Astrocyte (in vitro differentiated cells and primary cell): ENCODE measurements around the gene SPEF1. TPM values are rescaled to one million over a fixed set of nuclear protein-coding genes. Genes with fewer than 3 reads are reported as not detected.

Experiments used
- DNase-seq: peaks from one replicate; pipeline ENCODE4 v3.0.0-alpha.2; 2010; ENCODE audit warnings: low read depth
- FAIRE-seq: peaks from 2 replicates; lab custom pipeline; 2011; peaks lifted over from hg19 to GRCh38; lab: Jason Lieb, UNC
- H2AFZ ChIP-seq: 2 replicates; pipeline ENCODE4 v1.6.0; 2012; ENCODE audit warnings: low read depth, low read length, inconsistent platforms
- H3K27ac ChIP-seq: 2 replicates; pipeline ENCODE4 v1.5.1; 2011; ENCODE audit warnings: low read depth, low read length, inconsistent platforms
- H3K27me3 ChIP-seq: 2 replicates; pipeline ENCODE4 v1.6.0; 2011; ENCODE audit warnings: low read length, inconsistent platforms; ENCODE audit not compliant: insufficient read depth
- H3K36me3 ChIP-seq: 2 replicates; pipeline ENCODE4 v1.5.1; 2011; ENCODE audit warnings: low read length, inconsistent platforms; ENCODE audit not compliant: insufficient read depth
- H3K4me1 ChIP-seq: 2 replicates; pipeline ENCODE4 v1.5.1; 2011; ENCODE audit warnings: low read length, inconsistent platforms; ENCODE audit not compliant: insufficient read depth
- H3K4me2 ChIP-seq: 2 replicates; pipeline ENCODE4 v1.6.0; 2012; ENCODE audit warnings: low read length, inconsistent platforms
- H3K4me3 ChIP-seq: 2 replicates; pipeline ENCODE4 v1.5.1; 2011; ENCODE audit warnings: low read depth, mild to moderate bottlenecking, low read length, inconsistent platforms; ENCODE audit not compliant: insufficient read depth
- H3K79me2 ChIP-seq: 2 replicates; pipeline ENCODE4 v1.6.0; 2012; ENCODE audit warnings: mild to moderate bottlenecking, low read length, inconsistent platforms; ENCODE audit not compliant: insufficient read depth
- H3K9ac ChIP-seq: 2 replicates; pipeline ENCODE4 v1.6.0; 2012; ENCODE audit warnings: mild to moderate bottlenecking, low read length, inconsistent platforms
- H3K9me3 ChIP-seq: 2 replicates; pipeline ENCODE4 v1.5.1; 2012; ENCODE audit warnings: low read depth, mild to moderate bottlenecking, low read length, inconsistent platforms; ENCODE audit not compliant: insufficient read depth
- H4K20me1 ChIP-seq: 2 replicates; pipeline ENCODE4 v1.6.0; 2012; ENCODE audit warnings: low read length, inconsistent platforms; ENCODE audit not compliant: insufficient read depth
- H3K27ac Mint-ChIP-seq: one replicate; pipeline ENCODE4 v1.8.0; 2021; ENCODE audit warnings: mild to moderate bottlenecking, mixed read lengths; ENCODE audit not compliant: unreplicated experiment
- H3K27me3 Mint-ChIP-seq: one replicate; pipeline ENCODE4 v1.8.0; 2021; ENCODE audit warnings: low read depth, mixed read lengths; ENCODE audit not compliant: unreplicated experiment
- H3K36me3 Mint-ChIP-seq: one replicate; pipeline ENCODE4 v1.8.0; 2021; ENCODE audit warnings: low read depth, mixed read lengths; ENCODE audit not compliant: unreplicated experiment
- H3K4me1 Mint-ChIP-seq: one replicate; pipeline ENCODE4 v1.8.0; 2021; ENCODE audit warnings: low read depth, mixed read lengths; ENCODE audit not compliant: unreplicated experiment
- H3K4me3 Mint-ChIP-seq: one replicate; pipeline ENCODE4 v1.8.0; 2021; ENCODE audit warnings: mild to moderate bottlenecking, moderate library complexity, mixed read lengths; ENCODE audit not compliant: unreplicated experiment
- H3K9me3 Mint-ChIP-seq: one replicate; pipeline ENCODE4 v1.8.0; 2021; ENCODE audit warnings: mild to moderate bottlenecking, mixed read lengths; ENCODE audit not compliant: unreplicated experiment
- EZH2 ChIP-seq: IDR thresholded peaks from 2 replicates; pipeline ENCODE4 v1.6.1; 2012; ENCODE audit warnings: mild to moderate bottlenecking, low read length, inconsistent platforms; ENCODE audit not compliant: insufficient read depth
- total RNA-seq: library from RNA; stranded (reverse); gene quantifications from 2 replicates; pipeline ENCODE4 v1.2.1, GENCODE V29; 2021
- TF ChIP-seq, protein P1 (sequence below): IDR thresholded peaks from 2 replicates; pipeline ENCODE4 v1.5.1; 2011; ENCODE audit warnings: low read depth, mild to moderate bottlenecking, inconsistent platforms, low read length, moderate library complexity; ENCODE audit not compliant: insufficient read depth

The SPEF1 gene
- total RNA-seq, 1 donor from 2014 or later: 0.45 TPM

DNA sequence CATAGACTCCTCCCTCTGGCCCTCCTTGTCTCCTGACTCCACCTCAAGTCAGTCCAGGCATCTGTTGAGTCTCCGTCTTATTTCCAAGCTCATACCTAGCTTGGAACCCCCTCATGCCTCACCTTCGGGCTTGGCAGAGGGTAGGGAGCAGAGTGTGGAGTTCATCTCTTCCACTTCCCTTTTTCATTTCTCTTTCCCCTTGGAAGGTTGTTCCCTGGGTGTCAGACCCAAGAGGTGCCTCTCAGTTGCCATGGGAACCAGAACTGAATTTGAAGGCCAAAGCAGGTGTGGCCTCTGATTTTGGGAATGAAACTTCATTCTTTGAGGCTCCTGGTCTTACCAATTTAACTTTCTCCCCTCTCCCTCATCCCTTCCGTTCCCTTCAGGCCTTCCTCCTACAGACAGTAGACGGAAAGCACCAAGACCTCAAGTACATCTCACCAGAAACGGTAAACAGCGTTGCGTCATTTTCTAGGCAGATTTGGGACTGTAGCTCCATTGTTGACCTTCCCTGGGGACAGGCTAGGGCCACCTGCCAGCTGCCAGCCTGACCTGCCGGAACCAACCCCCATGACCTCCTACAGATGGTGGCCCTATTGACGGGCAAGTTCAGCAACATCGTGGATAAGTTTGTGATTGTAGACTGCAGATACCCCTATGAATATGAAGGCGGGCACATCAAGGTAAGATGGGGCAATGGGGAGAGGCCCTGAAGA is 21.4 kb upstream of the SPEF1 start:
- Mint-ChIP-seq H3K36me3 (peaks cover 21% of the 10 kb centered on the region), H3K4me1 (peaks cover 16% of the 10 kb centered on the region), H3K9me3 (no peaks in the 10 kb centered on the region), H3K27me3 (no peaks in the 10 kb centered on the region), H3K4me3 (no peak overlapping the region), H3K27ac (no peak overlapping the region)
- Histone ChIP-seq H3K9me3 (no peaks in the 10 kb centered on the region), H3K4me1 (peaks cover 39% of the 10 kb centered on the region), H3K27ac (no peak overlapping the region), H3K9ac (no peak overlapping the region), H3K4me2 (no peak overlapping the region), H3K27me3 (no peaks in the 10 kb centered on the region), H3K4me3 (no peak overlapping the region), H3K79me2 (peaks cover 21% of the 10 kb centered on the region), H3K36me3 (peaks cover 17% of the 10 kb centered on the region), H2AFZ (no peak overlapping the region), H4K20me1 (no peaks in the 10 kb centered on the region)
- no peak for DNase-seq
- TF ChIP-seq, protein P1, sequence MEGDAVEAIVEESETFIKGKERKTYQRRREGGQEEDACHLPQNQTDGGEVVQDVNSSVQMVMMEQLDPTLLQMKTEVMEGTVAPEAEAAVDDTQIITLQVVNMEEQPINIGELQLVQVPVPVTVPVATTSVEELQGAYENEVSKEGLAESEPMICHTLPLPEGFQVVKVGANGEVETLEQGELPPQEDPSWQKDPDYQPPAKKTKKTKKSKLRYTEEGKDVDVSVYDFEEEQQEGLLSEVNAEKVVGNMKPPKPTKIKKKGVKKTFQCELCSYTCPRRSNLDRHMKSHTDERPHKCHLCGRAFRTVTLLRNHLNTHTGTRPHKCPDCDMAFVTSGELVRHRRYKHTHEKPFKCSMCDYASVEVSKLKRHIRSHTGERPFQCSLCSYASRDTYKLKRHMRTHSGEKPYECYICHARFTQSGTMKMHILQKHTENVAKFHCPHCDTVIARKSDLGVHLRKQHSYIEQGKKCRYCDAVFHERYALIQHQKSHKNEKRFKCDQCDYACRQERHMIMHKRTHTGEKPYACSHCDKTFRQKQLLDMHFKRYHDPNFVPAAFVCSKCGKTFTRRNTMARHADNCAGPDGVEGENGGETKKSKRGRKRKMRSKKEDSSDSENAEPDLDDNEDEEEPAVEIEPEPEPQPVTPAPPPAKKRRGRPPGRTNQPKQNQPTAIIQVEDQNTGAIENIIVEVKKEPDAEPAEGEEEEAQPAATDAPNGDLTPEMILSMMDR: no peak
- no peak for TF ChIP-seq EZH2
- no peak for FAIRE-seq

- DNase-seq (no peak), FAIRE-seq (no peak)
- Mint-ChIP-seq H3K9me3 (no peaks in the 10 kb centered on the region), H3K27ac (no peak overlapping the region), H3K27me3 (no peaks in the 10 kb centered on the region), H3K4me3 (no peak overlapping the region), H3K36me3 (peaks cover 23% of the 10 kb centered on the region), H3K4me1 (peaks cover 16% of the 10 kb centered on the region)
- Histone ChIP-seq H3K9me3 (no peaks in the 10 kb centered on the region), H3K4me3 (no peak overlapping the region), H3K27me3 (no peaks in the 10 kb centered on the region), H3K4me1 (peaks cover 40% of the 10 kb centered on the region), H3K79me2 (peaks cover 29% of the 10 kb centered on the region), H3K9ac (no peak overlapping the region), H3K36me3 (peaks cover 17% of the 10 kb centered on the region), H4K20me1 (peaks cover 2% of the 10 kb centered on the region), H3K4me2 (no peak overlapping the region), H2AFZ (no peak overlapping the region), H3K27ac (no peak overlapping the region)
- no peak for TF ChIP-seq EZH2
- TF ChIP-seq, protein P1: no peak
These were observed 20.6 kb upstream of the SPEF1 start for GRCh38 chr20:3801846-3802245.

- no peak overlapping the region for H3K9ac ChIP-seq
- no peak for FAIRE-seq
- peaks cover 6% of the 10 kb centered on the region for H4K20me1 ChIP-seq
- H3K27ac ChIP-seq: no peak overlapping the region
- no peaks in the 10 kb centered on the region for H3K27me3 Mint-ChIP-seq
- no peak overlapping the region for H3K4me2 ChIP-seq
- DNase-seq: no peak
- no peaks in the 10 kb centered on the region for H3K9me3 Mint-ChIP-seq
- H3K27me3 ChIP-seq: no peaks in the 10 kb centered on the region
- peaks cover 17% of the 10 kb centered on the region for H3K36me3 ChIP-seq
- TF ChIP-seq, protein P1: no peak
- TF ChIP-seq EZH2: no peak
- H2AFZ ChIP-seq: no peak overlapping the region
- no peak overlapping the region for H3K27ac Mint-ChIP-seq
- H3K79me2 ChIP-seq: peaks cover 34% of the 10 kb centered on the region
- H3K9me3 ChIP-seq: no peaks in the 10 kb centered on the region
- peaks cover 16% of the 10 kb centered on the region for H3K4me1 Mint-ChIP-seq
- peaks cover 44% of the 10 kb centered on the region for H3K4me1 ChIP-seq
- no peak overlapping the region for H3K4me3 ChIP-seq
- no peak overlapping the region for H3K4me3 Mint-ChIP-seq
- peaks cover 23% of the 10 kb centered on the region for H3K36me3 Mint-ChIP-seq
These were observed 20.1 kb upstream of the SPEF1 start for GRCh38 chr20:3801299-3801698.
